Measurements from ENCODE around the gene MDN1.

MDN1 gene

GRCh38 chr6:89667872-89668556 lies 151.6 kb downstream of the MDN1 start:
- DNase-seq (ENCODE audit: low read depth), result no peak
- TF ChIP-seq CTCF (IDR thresholded peaks at IDR 0.05; ENCODE audit: insufficient read depth, low read depth, low read length, missing control alignments), result no peak
- no peak overlapping the region for H3K4me3 ChIP-seq (ENCODE audit: low read length)

GRCh38 chr6:89662659-89663223 lies 156.9 kb downstream of the MDN1 start:
- no peak overlapping the region for H3K4me3 ChIP-seq (ENCODE audit: low read length)
- DNase-seq (ENCODE audit: low read depth), result no peak
- no peak for TF ChIP-seq CTCF (IDR thresholded peaks at IDR 0.05; ENCODE audit: insufficient read depth, low read depth, low read length, missing control alignments)

GRCh38 chr6:89661559-89661958 lies 158.0 kb downstream of the MDN1 start:
- TF ChIP-seq CTCF (IDR thresholded peaks at IDR 0.05; ENCODE audit: insufficient read depth, low read depth, low read length, missing control alignments), result no peak
- H3K4me3 ChIP-seq (ENCODE audit: low read length), result no peak overlapping the region
- DNase-seq (ENCODE audit: low read depth), result no peak

GRCh38 chr6:89660981-89661380 lies 158.6 kb downstream of the MDN1 start:
- no peak for TF ChIP-seq CTCF (IDR thresholded peaks at IDR 0.05; ENCODE audit: insufficient read depth, low read depth, low read length, missing control alignments)
- no peak for DNase-seq (ENCODE audit: low read depth)
- H3K4me3 ChIP-seq (ENCODE audit: low read length), result no peak overlapping the region

- no peak overlapping the region for H3K4me3 ChIP-seq (ENCODE audit: low read length)
- no peak for TF ChIP-seq CTCF (IDR thresholded peaks at IDR 0.05; ENCODE audit: insufficient read depth, low read depth, low read length, missing control alignments)
- peak; percentile 79 for DNase-seq (ENCODE audit: low read depth)
These were observed 162.0 kb downstream of the MDN1 start for GRCh38 chr6:89657445-89658158.

- TF ChIP-seq CTCF (IDR thresholded peaks at IDR 0.05; ENCODE audit: insufficient read depth, low read depth, low read length, missing control alignments), result no peak
- DNase-seq (ENCODE audit: low read depth), result peak; percentile 27
- no peak overlapping the region for H3K4me3 ChIP-seq (ENCODE audit: low read length)
These were observed 164.5 kb downstream of the MDN1 start for GRCh38 chr6:89655122-89655521.
